Measurements from ENCODE around the gene CHMP1B.

CHMP1B gene

DNA sequence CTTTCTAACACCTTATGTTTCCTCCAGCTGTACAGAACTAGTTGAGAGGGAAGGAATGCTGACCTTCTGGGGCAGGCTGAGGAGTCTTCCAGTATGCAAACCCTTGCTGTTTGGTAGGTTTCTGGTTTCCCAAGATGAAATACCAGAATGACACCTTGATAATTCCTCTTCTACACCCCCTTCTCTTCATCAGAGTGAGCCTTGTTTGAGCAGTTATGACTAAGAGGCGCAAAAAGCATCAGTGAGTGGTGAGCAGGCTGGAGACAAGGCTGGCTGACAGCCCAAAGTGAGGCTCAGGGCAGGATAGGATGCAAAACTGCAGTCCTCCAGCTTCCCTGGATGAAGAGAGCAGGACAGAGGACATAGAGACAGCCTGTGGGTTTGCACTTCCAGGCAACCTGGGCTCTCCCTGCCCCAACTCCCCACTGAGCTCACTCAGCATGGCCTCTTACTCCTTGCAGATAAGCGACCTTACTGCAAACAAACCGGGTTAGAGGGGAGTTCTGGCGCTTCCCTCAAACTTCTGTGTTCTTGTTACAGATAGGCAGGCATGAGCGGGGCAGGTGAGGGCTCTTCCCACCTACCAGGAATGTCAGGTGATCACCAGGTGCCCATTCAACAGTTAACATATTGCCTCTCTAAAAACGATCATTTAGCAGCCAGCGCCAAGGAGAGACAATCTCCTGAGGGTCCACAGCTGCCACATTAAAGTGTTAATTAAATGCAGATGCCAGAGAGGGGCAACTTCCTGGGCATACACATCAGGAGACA lies 51.5 kb downstream of the CHMP1B start:
- DNase-seq (ENCODE audit: low read depth): no peak
